ENCODE data around the gene HELZ.
"Not testable (repeated sequence)": the region's sequence is repeated elsewhere in the genome, so short reads cannot be mapped to it uniquely, and the experiment has no call there.

The HELZ gene

GRCh38 chr17:67245073-67245693 is at the start of gene HELZ:
HELZ (minus strand) TSS chr17:67245196; CDS start chr17:67218804, 26,392 bp downstream.
- DNase-seq (ENCODE audit: low read depth), result peak; percentile 84

GRCh38 chr17:67293251-67294203 is 48.5 kb upstream of the HELZ start:
- peak; percentile 44 for DNase-seq (ENCODE audit: low read depth)

- DNase-seq (ENCODE audit: low read depth), result no peak
Measured at GRCh38 chr17:67290711-67291291, 45.8 kb upstream of the HELZ start.

GRCh38 chr17:67290244-67290643 is 45.2 kb upstream of the HELZ start:
- no peak for DNase-seq (ENCODE audit: low read depth)

GRCh38 chr17:67289181-67289876 is 44.3 kb upstream of the HELZ start:
- DNase-seq (ENCODE audit: low read depth), result peak; percentile 33

- not testable (repeated sequence) for DNase-seq (ENCODE audit: low read depth)
Measured at GRCh38 chr17:67286826-67287225, 41.8 kb upstream of the HELZ start.

- DNase-seq (ENCODE audit: low read depth), result no peak
Measured at GRCh38 chr17:67285360-67285759, 40.4 kb upstream of the HELZ start.

GRCh38 chr17:67283731-67284516 is 38.9 kb upstream of the HELZ start:
- no peak for DNase-seq (ENCODE audit: low read depth)

GRCh38 chr17:67281743-67282142 is 36.7 kb upstream of the HELZ start:
- no peak for DNase-seq (ENCODE audit: low read depth)

- DNase-seq (ENCODE audit: low read depth), result no peak
Measured at GRCh38 chr17:67281053-67281452, 36.1 kb upstream of the HELZ start.

- DNase-seq (ENCODE audit: low read depth), result no peak
Measured at GRCh38 chr17:67280279-67280678, 35.3 kb upstream of the HELZ start.

- DNase-seq (ENCODE audit: low read depth), result no peak
Measured at GRCh38 chr17:67279115-67279514, 34.1 kb upstream of the HELZ start.

- no peak for DNase-seq (ENCODE audit: low read depth)
Measured at GRCh38 chr17:67278363-67278762, 33.4 kb upstream of the HELZ start.

- DNase-seq (ENCODE audit: low read depth), result no peak
Measured at GRCh38 chr17:67276075-67276474, 31.1 kb upstream of the HELZ start.

GRCh38 chr17:67274466-67274865 is 29.5 kb upstream of the HELZ start:
- no peak for DNase-seq (ENCODE audit: low read depth)

GRCh38 chr17:67273900-67274299 is 28.9 kb upstream of the HELZ start:
- no peak for DNase-seq (ENCODE audit: low read depth)

- DNase-seq (ENCODE audit: low read depth), result peak; percentile 45
Measured at GRCh38 chr17:67272312-67273047, 27.5 kb upstream of the HELZ start.

- not testable (repeated sequence) for DNase-seq (ENCODE audit: low read depth)
Measured at GRCh38 chr17:67271187-67271586, 26.2 kb upstream of the HELZ start.

GRCh38 chr17:67270416-67270815 is 25.4 kb upstream of the HELZ start:
- no peak for DNase-seq (ENCODE audit: low read depth)

GRCh38 chr17:67266496-67266895 is 21.5 kb upstream of the HELZ start:
- no peak for DNase-seq (ENCODE audit: low read depth)

All from amniotic epithelial cell (primary cell).